BE2C (cell line): ENCODE measurements around the gene ADAMTS1.

Experiments used
- DNase-seq: peaks from one replicate; pipeline ENCODE4 v3.0.0-alpha.2; 2020
- H3K27me3 ChIP-seq: fragments of 250-450 bp; sonication (Bioruptor Pico); 2 replicates; pipeline ENCODE4 v1.5.1; 2020; ENCODE audit warnings: mild to moderate bottlenecking
- H3K36me3 ChIP-seq: fragments of 250-450 bp; sonication (Bioruptor Pico); 2 replicates; pipeline ENCODE4 v1.5.1; 2020; ENCODE audit warnings: mild to moderate bottlenecking
- H3K4me1 ChIP-seq: fragments of 250-450 bp; sonication (Bioruptor Pico); 2 replicates; pipeline ENCODE4 v1.5.1; 2020
- H3K4me3 ChIP-seq: 2 replicates; pipeline ENCODE4 v1.5.1; 2011; ENCODE audit warnings: low read depth, low read length
- H3K9me3 ChIP-seq: fragments of 250-450 bp; sonication (Bioruptor Pico); 2 replicates; pipeline ENCODE4 v1.5.1; 2020
- CTCF ChIP-seq: IDR thresholded peaks from 2 replicates; pipeline ENCODE4 v1.5.1; 2012; ENCODE audit warnings: mild to moderate bottlenecking, low read depth, low read length

ADAMTS1 gene

GRCh38 chr21:26790296-26790695, 54.9 kb downstream of the ADAMTS1 start:
- H3K4me3 ChIP-seq, result no peak overlapping the region
- no peak for TF ChIP-seq CTCF
- DNase-seq, result no peak
- no peaks in the 10 kb centered on the region for H3K36me3 ChIP-seq
- H3K27me3 ChIP-seq, result no peaks in the 10 kb centered on the region
- no peaks in the 10 kb centered on the region for H3K9me3 ChIP-seq
- H3K4me1 ChIP-seq, result no peaks in the 10 kb centered on the region

- DNase-seq, result no peak
- no peaks in the 10 kb centered on the region for H3K4me1 ChIP-seq
- H3K36me3 ChIP-seq, result no peaks in the 10 kb centered on the region
- TF ChIP-seq CTCF, result no peak
- H3K9me3 ChIP-seq, result no peaks in the 10 kb centered on the region
- no peak overlapping the region for H3K4me3 ChIP-seq
- no peaks in the 10 kb centered on the region for H3K27me3 ChIP-seq
These were observed 56.4 kb downstream of the ADAMTS1 start for GRCh38 chr21:26788790-26789189.
